Keratinocyte (primary cell): ENCODE results near the gene MZT2A. TPM values are rescaled to one million over a fixed set of nuclear protein-coding genes. Genes with fewer than 3 reads are reported as not detected.
"Not testable (repeated sequence)": the region's sequence is repeated elsewhere in the genome, so short reads cannot be mapped to it uniquely, and the experiment has no call there.

Experiments used
- DNase-seq: peaks from one replicate; pipeline ENCODE4 v3.0.0-alpha.2; 2011; ENCODE audit warnings: low read depth, missing footprints, low spot score
- FAIRE-seq: peaks from 2 replicates; lab custom pipeline; 2011; peaks lifted over from hg19 to GRCh38; lab: Jason Lieb, UNC
- H2AFZ ChIP-seq: 2 replicates; pipeline ENCODE4 v1.6.0; 2012; ENCODE audit warnings: low read length, control low read depth, inconsistent platforms; ENCODE audit not compliant: control insufficient read depth
- H3K27ac ChIP-seq: 2 replicates; pipeline ENCODE4 v1.5.1; 2011; ENCODE audit warnings: low read length; ENCODE audit not compliant: control insufficient read depth, insufficient read depth
- H3K27me3 ChIP-seq: 3 replicates; pipeline ENCODE4 v1.6.0; 2011; ENCODE audit warnings: low read length; ENCODE audit not compliant: control insufficient read depth, insufficient read depth; ENCODE audit errors: extremely low read depth
- H3K36me3 ChIP-seq, 2 experiments: 2 replicates in 1 of 2; 3 replicates in 1 of 2; pipeline ENCODE4 v1.5.1; 2011; ENCODE audit warnings: low read length in 2 of 2, mild to moderate bottlenecking in 1 of 2; ENCODE audit not compliant: control insufficient read depth in 2 of 2, insufficient read depth in 2 of 2; ENCODE audit errors: extremely low read depth in 1 of 2
- H3K4me1 ChIP-seq: 3 replicates; pipeline ENCODE4 v1.5.1; 2011; ENCODE audit warnings: low read length; ENCODE audit not compliant: control insufficient read depth, insufficient read depth; ENCODE audit errors: extremely low read depth
- H3K4me2 ChIP-seq: 3 replicates; pipeline ENCODE4 v1.6.0; 2011; ENCODE audit warnings: low read depth, low read length; ENCODE audit not compliant: control insufficient read depth, insufficient read depth; ENCODE audit errors: extremely low read depth
- H3K4me3 ChIP-seq, 3 experiments: fragments of 200-600 bp in 1 of 3; sonication (generic) in 1 of 3; 2 replicates in 2 of 3; 3 replicates in 1 of 3; pipeline ENCODE4 v1.5.1; 2011 to 2016; ENCODE audit warnings: low read length in 3 of 3, mild to moderate bottlenecking in 3 of 3, control low read depth in 2 of 3, inconsistent platforms in 1 of 3, low read depth in 1 of 3, mixed read lengths in 1 of 3, mixed run types in 1 of 3, moderate library complexity in 1 of 3; ENCODE audit not compliant: control insufficient read depth in 2 of 3, insufficient read depth in 2 of 3; ENCODE audit errors: extremely low read depth in 1 of 3
- H3K79me2 ChIP-seq: 2 replicates; pipeline ENCODE4 v1.6.0; 2012; ENCODE audit warnings: low read length; ENCODE audit not compliant: control insufficient read depth, insufficient read depth
- H3K9ac ChIP-seq: 3 replicates; pipeline ENCODE4 v1.6.0; 2011; ENCODE audit warnings: low read length; ENCODE audit not compliant: control insufficient read depth, insufficient read depth; ENCODE audit errors: extremely low read depth
- H3K9me1 ChIP-seq: 3 replicates; pipeline ENCODE4 v1.6.0; 2011; ENCODE audit warnings: low read length; ENCODE audit not compliant: control insufficient read depth, insufficient read depth; ENCODE audit errors: extremely low read depth
- H3K9me3 ChIP-seq: 2 replicates; pipeline ENCODE4 v1.5.1; 2012; ENCODE audit warnings: low read depth, low read length; ENCODE audit not compliant: control insufficient read depth
- H4K20me1 ChIP-seq: 3 replicates; pipeline ENCODE4 v1.6.0; 2011; ENCODE audit warnings: low read length; ENCODE audit not compliant: control insufficient read depth, insufficient read depth; ENCODE audit errors: extremely low read depth
- CTCF ChIP-seq, 3 experiments: IDR thresholded peaks in 1 of 3; conservative IDR thresholded peaks in 1 of 3; optimal IDR thresholded peaks in 1 of 3; 2 replicates in 2 of 3; 3 replicates in 1 of 3; pipeline versions ENCODE3 to v1.5.1; 2011; ENCODE audit warnings: low read length in 3 of 3, mild to moderate bottlenecking in 3 of 3, moderate library complexity in 2 of 3, control low read depth in 1 of 3, inconsistent platforms in 1 of 3; ENCODE audit not compliant: insufficient read depth in 2 of 3; ENCODE audit errors: extremely low read depth in 1 of 3
- EZH2 ChIP-seq: IDR thresholded peaks from one replicate; pipeline ENCODE4 v1.6.1; 2012; ENCODE audit warnings: inconsistent platforms, mild to moderate bottlenecking, low read length, moderate library complexity
- dilution Hi-C: fragments of 300-500 bp; cut with MboI; formaldehyde crosslinking; loops from one replicate; pipeline ENCODE4 v1.7.0; 2020; ENCODE audit warnings: low sequenced_read_pairs; ENCODE audit not compliant: extremely low pct_ligation_motif_present
- polyA plus RNA-seq, 5 experiments: library from polyadenylated mRNA; depleted of rRNA in 3 of 5; stranded (reverse) in 3 of 5; stranded (forward) in 1 of 5; unstranded in 1 of 5; fragments of >200 nt; gene quantifications; 1 replicate in 1 of 5; 2 replicates in 3 of 5; 3 replicates in 1 of 5; pipeline versions ENCODE4 v1.2.1 to v1.2.3, GENCODE V29; 2011 to 2012; ENCODE audit warnings: missing spikeins in 2 of 5, low read depth in 1 of 5, low replicate concordance in 1 of 5

MZT2A gene
- polyA plus RNA-seq, 1 donor (not counting 4 experiments of a cell fraction or from before 2014, with no cell fraction given) = 82.7 TPM

- Histone ChIP-seq H3K9ac (peak overlapping the region; percentile 97), H3K79me2 (peaks cover 79% of the 10 kb centered on the region), H3K9me3 (no peaks in the 10 kb centered on the region), H3K4me2 (peak overlapping the region; percentile 85), H3K27ac (peak overlapping the region; percentile 86), H2AFZ (peak overlapping the region; percentile 81), H3K36me3 (peaks cover 0 to 8% of the 10 kb centered on the region in 2 experiments), H3K9me1 (no peaks in the 10 kb centered on the region), H3K4me1 (peaks cover 7% of the 10 kb centered on the region), H3K4me3 (peak overlapping the region; percentile 82 to 91 (median 82)), H4K20me1 (no peaks in the 10 kb centered on the region), H3K27me3 (no peaks in the 10 kb centered on the region)
- no peak for DNase-seq
- FAIRE-seq = no peak
- dilution Hi-C loops = no loop called here
- TF ChIP-seq CTCF (optimal IDR thresholded peaks at IDR 0.05 in 1 of 3, IDR thresholded peaks at IDR 0.05 in 1 of 3, conservative IDR thresholded peaks at IDR 0.05 in 1 of 3; ENCODE audit: extremely low read depth in 1 of 3, insufficient read depth in 2 of 3, low read length in 3 of 3) (no peak), EZH2 (no peak)
Measured at GRCh38 chr2:131493199-131493968, 1.2 kb upstream of the MZT2A start.

- Histone ChIP-seq H2AFZ (peak overlapping the region; percentile 98), H3K36me3 (peaks cover 0 to 7% of the 10 kb centered on the region in 2 experiments), H3K9me3 (no peaks in the 10 kb centered on the region), H3K4me2 (peak overlapping the region; percentile 75), H3K9ac (peak overlapping the region; percentile 97), H3K27ac (peak overlapping the region; percentile 86), H3K9me1 (no peaks in the 10 kb centered on the region), H3K27me3 (no peaks in the 10 kb centered on the region), H4K20me1 (no peaks in the 10 kb centered on the region), H3K4me3 (peak overlapping the region; percentile 82 to 91 (median 82)), H3K4me1 (peaks cover 7% of the 10 kb centered on the region), H3K79me2 (peaks cover 79% of the 10 kb centered on the region)
- DNase-seq (peak; percentile 86), FAIRE-seq (peak; percentile 61)
- dilution Hi-C loops = no loop called here
- TF ChIP-seq EZH2 = no peak
- TF ChIP-seq CTCF (optimal IDR thresholded peaks at IDR 0.05 in 1 of 3, IDR thresholded peaks at IDR 0.05 in 1 of 3, conservative IDR thresholded peaks at IDR 0.05 in 1 of 3; ENCODE audit: extremely low read depth in 1 of 3, insufficient read depth in 2 of 3, low read length in 3 of 3) = peak; percentile 50 to 83 (median 71)
Measured at GRCh38 chr2:131492418-131493198, 411 bp upstream of the MZT2A start.

GRCh38 chr2:131491469-131491836, 744 bp downstream of the MZT2A start:
- Histone ChIP-seq H3K27ac (peak overlapping the region; percentile 60), H3K4me2 (peak overlapping the region; percentile 81), H3K9ac (peak overlapping the region; percentile 79), H3K79me2 (peaks cover 75% of the 10 kb centered on the region), H3K4me3 (peak overlapping the region; percentile 75 to 82 (median 76)), H2AFZ (peak overlapping the region; percentile 81)
- H3K9me3 ChIP-seq, H3K27me3 ChIP-seq, H3K36me3 ChIP-seq, H4K20me1 ChIP-seq, H3K4me1 ChIP-seq, DNase-seq, H3K9me1 ChIP-seq, FAIRE-seq, dilution Hi-C loops: not testable (repeated sequence)
